GM23248 (cell line): ENCODE measurements around the gene S100B. TPM values are rescaled to one million over a fixed set of nuclear protein-coding genes. Genes with fewer than 3 reads are reported as not detected.

Experiments
- DNase-seq: peaks from one replicate; pipeline ENCODE4 v3.0.0-alpha.2; 2015
- H2AFZ ChIP-seq: fragments of 200-600 bp; sonication (generic); 2 replicates; pipeline ENCODE4 v1.6.1; 2016; ENCODE audit warnings: antibody characterized with exemption
- H3F3A ChIP-seq: fragments of 200-600 bp; sonication (generic); 2 replicates; pipeline ENCODE4 v1.6.1; 2016; ENCODE audit warnings: mild to moderate bottlenecking, antibody characterized with exemption, mixed run types; ENCODE audit not compliant: insufficient read depth
- H3K27ac ChIP-seq: fragments of 200-600 bp; sonication (generic); 2 replicates; pipeline ENCODE4 v1.5.1; 2016; ENCODE audit warnings: mild to moderate bottlenecking
- H3K27me3 ChIP-seq: fragments of 200-600 bp; sonication (generic); replicated peaks from 2 replicates; pipeline ENCODE4 v1.6.1; 2016; ENCODE audit warnings: mild to moderate bottlenecking; ENCODE audit not compliant: insufficient read depth
- H3K36me3 ChIP-seq: fragments of 200-600 bp; sonication (generic); 2 replicates; pipeline ENCODE4 v1.6.1; 2016; ENCODE audit warnings: low read depth, mild to moderate bottlenecking
- H3K4me1 ChIP-seq: fragments of 200-600 bp; sonication (generic); 2 replicates; pipeline ENCODE4 v1.6.1; 2016; ENCODE audit warnings: mild to moderate bottlenecking; ENCODE audit not compliant: insufficient read depth
- H3K4me2 ChIP-seq: fragments of 200-600 bp; sonication (generic); one replicate; pipeline ENCODE4 v1.6.1; 2016; ENCODE audit warnings: mild to moderate bottlenecking; ENCODE audit not compliant: unreplicated experiment
- H3K4me3 ChIP-seq: fragments of 200-600 bp; sonication (generic); 2 replicates; pipeline ENCODE4 v1.5.1; 2016; ENCODE audit warnings: mild to moderate bottlenecking
- H3K79me2 ChIP-seq: fragments of 200-600 bp; sonication (generic); 2 replicates; pipeline ENCODE4 v1.6.1; 2016; ENCODE audit warnings: mild to moderate bottlenecking; ENCODE audit not compliant: insufficient read depth
- H3K9ac ChIP-seq: fragments of 200-600 bp; sonication (generic); 2 replicates; pipeline ENCODE4 v1.6.1; 2016; ENCODE audit warnings: mild to moderate bottlenecking
- H3K9me2 ChIP-seq: fragments of 200-600 bp; sonication (generic); 2 replicates; pipeline ENCODE4 v1.6.1; 2016; ENCODE audit warnings: mixed run types, mild to moderate bottlenecking, moderate library complexity; ENCODE audit not compliant: insufficient read depth
- H3K9me3 ChIP-seq: fragments of 200-600 bp; sonication (generic); one replicate; pipeline ENCODE4 v1.6.1; 2017; ENCODE audit warnings: low read depth
- H4K20me1 ChIP-seq: fragments of 200-600 bp; sonication (generic); 2 replicates; pipeline ENCODE4 v1.6.0; 2016; ENCODE audit not compliant: insufficient read depth
- EZH2 ChIP-seq: fragments of 200-600 bp; sonication (generic); IDR thresholded peaks from 2 replicates; pipeline ENCODE4 v1.6.1; 2018; ENCODE audit warnings: antibody characterized with exemption, mild to moderate bottlenecking; ENCODE audit not compliant: insufficient read depth, poor library complexity, severe bottlenecking
- EZH2phosphoT487 ChIP-seq: fragments of 200-600 bp; sonication (generic); IDR thresholded peaks from 2 replicates; pipeline ENCODE4 v1.6.1; 2018; ENCODE audit warnings: antibody characterized with exemption, moderate library complexity, mild to moderate bottlenecking, low read depth; ENCODE audit not compliant: insufficient read depth
- WGBS, 2 experiments: methylation state at CpG; one replicate each; pipeline ENCODE4 v1.1.6; 2015 to 2017; ENCODE audit warnings: low lambda C conversion rate in 2 of 2, low coverage in 1 of 2; ENCODE audit errors: missing lambda C conversion rate in 2 of 2; 5-methylcytosine and 5-hydroxymethylcytosine counted together
- in situ Hi-C: fragments of 300-500 bp; cut with MboI; formaldehyde crosslinking; loops from 2 replicates; pipeline ENCODE4 v1.15.0; 2020
- polyA plus RNA-seq: library from polyadenylated mRNA; unstranded; fragments of >200 nt; fragmentation: Nextera tagmentation; extraction: Ambion mirVana; gene quantifications from 2 replicates; pipeline ENCODE4 v1.2.1, GENCODE V29; 2016
- total RNA-seq: library from RNA; depleted of rRNA; stranded (reverse); fragments of >200 nt; shearing (Covaris generic); gene quantifications from 2 replicates; pipeline ENCODE4 v1.2.3, GENCODE V29; 2014

Gene S100B
- total and polyA plus RNA-seq, 2 experiments from 2014 or later, result not detected

DNA sequence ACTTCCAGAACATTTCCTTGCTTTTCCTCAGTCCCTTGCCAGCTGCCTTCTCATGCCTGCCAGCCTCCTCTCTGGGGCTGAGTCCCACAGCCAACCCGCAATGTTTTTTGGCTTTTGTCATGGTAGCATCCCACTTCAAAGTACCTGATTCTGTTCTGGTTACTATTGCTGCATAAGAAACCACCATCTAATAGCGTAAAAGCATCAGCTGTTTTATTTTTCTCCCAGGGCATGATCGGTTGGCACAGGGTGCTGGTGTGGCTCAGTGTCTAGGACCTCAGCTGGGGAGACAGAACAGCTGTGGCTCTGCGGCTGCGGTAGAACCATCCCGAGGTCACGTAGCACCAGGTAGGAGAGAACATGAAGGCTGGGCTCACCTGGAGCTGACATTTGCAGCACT, 21.7 kb upstream of the S100B start:
- no peaks in the 10 kb centered on the region for H4K20me1 ChIP-seq
- H3K4me2 ChIP-seq, result no peak overlapping the region
- H3K9ac ChIP-seq, result no peak overlapping the region
- DNase-seq, result no peak
- H3K4me1 ChIP-seq, result no peaks in the 10 kb centered on the region
- H3K27ac ChIP-seq, result no peak overlapping the region
- H3F3A ChIP-seq, result no peaks in the 10 kb centered on the region
- H2AFZ ChIP-seq, result no peak overlapping the region
- WGBS, 2 experiments, result 69 to 77% methylated on average over 7 of the region's 7 CpGs
- H3K79me2 ChIP-seq, result no peaks in the 10 kb centered on the region
- TF ChIP-seq EZH2 (no peak), EZH2phosphoT487 (no peak)
- no peaks in the 10 kb centered on the region for H3K9me2 ChIP-seq
- H3K27me3 ChIP-seq, result no peaks in the 10 kb centered on the region
- H3K9me3 ChIP-seq, result no peaks in the 10 kb centered on the region
- H3K36me3 ChIP-seq, result no peaks in the 10 kb centered on the region
- in situ Hi-C loops, result no loop called here
- no peak overlapping the region for H3K4me3 ChIP-seq

- Histone ChIP-seq H3K79me2 (no peaks in the 10 kb centered on the region), H3K4me2 (no peak overlapping the region), H3K27me3 (no peaks in the 10 kb centered on the region), H3K9me3 (no peaks in the 10 kb centered on the region), H3K27ac (no peak overlapping the region), H3F3A (no peaks in the 10 kb centered on the region), H3K4me1 (no peaks in the 10 kb centered on the region), H3K9ac (no peak overlapping the region), H2AFZ (no peak overlapping the region), H4K20me1 (no peaks in the 10 kb centered on the region), H3K36me3 (no peaks in the 10 kb centered on the region), H3K4me3 (no peak overlapping the region), H3K9me2 (no peaks in the 10 kb centered on the region)
- TF ChIP-seq EZH2phosphoT487 (no peak), EZH2 (no peak)
- WGBS, 2 experiments, result 45 to 56% methylated on average over 1 of the region's 1 CpG
- DNase-seq, result no peak
- in situ Hi-C loops, result no loop called here
Measured at GRCh38 chr21:46625759-46626158, 20.9 kb upstream of the S100B start.

GRCh38 chr21:46624050-46624449, 19.2 kb upstream of the S100B start:
- H4K20me1 ChIP-seq, result no peaks in the 10 kb centered on the region
- in situ Hi-C loops, result no loop called here
- H3F3A ChIP-seq, result 0 out of 2 replicates have a peak, but pooled peaks cover 6% of the 10 kb centered on the region
- TF ChIP-seq EZH2 (no peak), EZH2phosphoT487 (no peak)
- H3K4me2 ChIP-seq, result no peak overlapping the region
- 66 to 67% methylated on average over 16 of the region's 16 CpGs for WGBS, 2 experiments
- H3K4me3 ChIP-seq, result no peak overlapping the region
- H3K9me3 ChIP-seq, result no peaks in the 10 kb centered on the region
- H3K27me3 ChIP-seq, result no peaks in the 10 kb centered on the region
- H3K27ac ChIP-seq, result no peak overlapping the region
- no peaks in the 10 kb centered on the region for H3K9me2 ChIP-seq
- H2AFZ ChIP-seq, result no peak overlapping the region
- H3K36me3 ChIP-seq, result no peaks in the 10 kb centered on the region
- H3K4me1 ChIP-seq, result no peaks in the 10 kb centered on the region
- H3K79me2 ChIP-seq, result no peaks in the 10 kb centered on the region
- H3K9ac ChIP-seq, result no peak overlapping the region
- DNase-seq, result no peak

GRCh38 chr21:46622226-46622625, 17.3 kb upstream of the S100B start:
- Histone ChIP-seq H3K36me3 (no peaks in the 10 kb centered on the region), H3K4me3 (no peak overlapping the region), H2AFZ (no peak overlapping the region), H3K79me2 (no peaks in the 10 kb centered on the region), H3K9me2 (no peaks in the 10 kb centered on the region), H3K27me3 (no peaks in the 10 kb centered on the region), H3K4me2 (no peak overlapping the region), H3F3A (0 out of 2 replicates have a peak, but pooled peaks cover 6% of the 10 kb centered on the region), H3K9me3 (no peaks in the 10 kb centered on the region), H3K27ac (no peak overlapping the region), H4K20me1 (no peaks in the 10 kb centered on the region), H3K4me1 (no peaks in the 10 kb centered on the region), H3K9ac (no peak overlapping the region)
- in situ Hi-C loops, result no loop called here
- WGBS, 2 experiments, result 83 to 85% methylated on average over 4 of the region's 4 CpGs
- TF ChIP-seq EZH2phosphoT487, result no peak
- no peak for TF ChIP-seq EZH2
- DNase-seq, result no peak
